Midbrain (tissue), 1 donor: ENCODE results near the gene EYS.

Experiments
- DNase-seq: peaks from one replicate; lab custom pipeline; 2025; lab: John Stamatoyannopoulos, UW

Gene EYS

GRCh38 chr6:64128301-64129024 is 1578.6 kb downstream of the EYS start:
- DNase-seq: no peak

GRCh38 chr6:64123761-64124633 is 1583.0 kb downstream of the EYS start:
- DNase-seq: no peak

DNA sequence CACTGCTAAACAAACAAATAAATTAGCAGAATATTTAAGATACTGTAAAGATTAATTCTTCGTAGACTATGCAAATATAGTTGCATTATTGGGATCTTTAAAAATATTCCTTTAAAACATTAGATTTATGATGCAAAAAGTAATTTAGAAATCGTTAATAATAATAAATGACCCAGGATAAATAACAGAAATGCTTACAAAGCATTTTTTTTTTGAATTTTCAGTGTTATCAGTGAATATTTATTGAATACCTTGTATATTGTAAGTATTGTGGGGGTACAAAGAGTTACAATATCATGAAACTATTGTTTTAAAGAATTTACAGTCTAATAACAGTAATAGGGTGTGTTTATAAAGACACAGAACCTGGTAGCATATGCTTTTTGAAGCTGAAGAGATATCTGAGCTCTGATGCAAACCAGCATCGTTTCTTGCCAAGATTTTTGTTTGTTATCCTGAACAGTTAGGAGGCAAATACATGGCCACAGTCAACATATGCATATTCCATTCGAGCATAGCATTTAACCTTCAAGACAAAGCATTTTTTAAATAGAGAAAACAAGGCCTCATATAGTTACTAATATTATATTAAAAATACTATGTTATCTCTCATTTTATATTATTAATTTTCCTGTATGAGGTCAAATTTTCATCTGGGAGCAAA is 1584.2 kb downstream of the EYS start:
- DNase-seq: no peak

- DNase-seq: no peak
Measured at GRCh38 chr6:64121011-64121565, 1585.9 kb downstream of the EYS start.

- DNase-seq: no peak
Measured at GRCh38 chr6:64113704-64114103, 1593.3 kb downstream of the EYS start.

DNA sequence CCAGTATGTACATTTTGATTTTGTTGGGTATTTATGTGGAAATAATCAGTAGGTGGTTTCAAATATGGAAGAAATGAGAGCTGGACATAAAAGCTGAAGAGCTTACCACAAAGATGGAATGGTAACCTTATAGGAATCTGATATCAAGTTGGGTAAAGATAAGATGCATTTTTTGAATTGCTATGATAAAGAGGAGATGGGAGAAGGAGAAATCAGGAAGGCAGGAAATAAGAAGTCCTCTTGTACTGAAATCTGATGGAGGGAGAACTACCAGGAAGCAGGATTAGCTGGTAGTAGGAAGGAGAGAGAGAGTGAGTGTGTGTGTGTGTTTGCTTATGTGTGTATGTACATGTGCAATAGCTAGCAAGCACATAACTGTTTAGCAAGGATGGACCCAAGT is 1603.0 kb downstream of the EYS start:
- DNase-seq: no peak

- no peak for DNase-seq
Measured at GRCh38 chr6:64103480-64103879, 1603.5 kb downstream of the EYS start.

GRCh38 chr6:64100702-64101303 is 1606.2 kb downstream of the EYS start:
- DNase-seq: no peak

GRCh38 chr6:64090352-64090751 is 1616.7 kb downstream of the EYS start:
- DNase-seq: no peak

DNA sequence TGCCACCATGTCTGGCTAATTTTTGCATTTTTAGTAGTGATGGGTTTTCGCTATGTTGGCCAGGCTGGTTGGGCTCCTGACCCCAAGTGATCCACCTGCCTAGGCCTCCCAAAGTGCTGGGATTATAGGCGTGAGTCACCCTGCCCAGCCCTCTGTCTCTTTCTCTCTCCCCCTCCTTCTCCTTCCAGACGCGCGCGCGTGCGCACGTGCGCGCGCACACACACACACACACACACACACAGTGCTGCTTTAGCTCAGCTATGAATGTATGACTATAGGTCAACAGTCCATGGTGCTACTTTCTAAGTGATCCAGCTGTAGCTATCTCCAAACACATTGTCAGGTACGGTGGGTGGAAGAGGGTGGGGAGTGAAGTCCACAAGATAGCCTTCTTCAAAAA is 1621.9 kb downstream of the EYS start:
- DNase-seq: no peak

- no peak for DNase-seq
Measured at GRCh38 chr6:64084185-64084663, 1622.8 kb downstream of the EYS start.

DNA sequence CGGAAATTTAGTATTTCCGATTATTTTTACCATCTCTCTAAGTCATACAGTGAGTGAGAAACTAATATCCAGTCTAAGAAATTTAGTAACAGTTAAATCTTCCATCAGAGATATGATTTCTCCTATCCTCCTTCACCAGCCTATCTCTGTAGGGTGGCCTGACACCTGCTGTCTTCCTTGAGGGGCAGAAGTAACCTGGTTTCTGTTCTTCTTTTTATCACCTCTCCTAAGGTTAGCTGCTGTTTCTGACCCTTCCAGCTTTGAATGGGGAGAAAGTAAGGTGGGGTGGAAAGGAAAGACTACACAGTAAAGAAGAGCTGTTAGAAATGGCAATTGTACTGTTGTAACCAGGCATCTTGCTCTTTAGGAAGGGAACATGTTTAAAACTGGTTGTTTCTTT is 1623.8 kb downstream of the EYS start:
- DNase-seq: no peak

- no peak for DNase-seq
Measured at GRCh38 chr6:64081453-64081852, 1625.6 kb downstream of the EYS start.

GRCh38 chr6:64074981-64075380 is 1632.0 kb downstream of the EYS start:
- DNase-seq: no peak

DNA sequence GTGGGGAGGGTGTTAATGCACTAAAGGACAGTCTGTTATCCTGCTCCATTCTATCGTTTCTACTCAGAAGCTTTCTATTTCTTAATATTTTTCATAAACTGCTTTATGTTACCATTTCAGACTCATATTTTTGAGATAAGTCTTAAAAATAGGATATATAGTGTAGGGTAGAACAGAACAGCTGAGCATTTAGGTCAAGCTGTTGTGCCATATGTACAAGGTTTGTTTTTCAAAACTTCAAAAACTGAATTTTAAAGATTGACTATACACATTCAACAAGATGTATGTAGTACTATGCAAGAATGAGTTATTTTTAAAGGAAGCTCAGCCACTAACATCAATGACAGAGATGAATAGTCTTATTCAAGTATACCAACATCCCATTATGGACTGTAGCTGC is 1634.3 kb downstream of the EYS start:
- DNase-seq: no peak

DNA sequence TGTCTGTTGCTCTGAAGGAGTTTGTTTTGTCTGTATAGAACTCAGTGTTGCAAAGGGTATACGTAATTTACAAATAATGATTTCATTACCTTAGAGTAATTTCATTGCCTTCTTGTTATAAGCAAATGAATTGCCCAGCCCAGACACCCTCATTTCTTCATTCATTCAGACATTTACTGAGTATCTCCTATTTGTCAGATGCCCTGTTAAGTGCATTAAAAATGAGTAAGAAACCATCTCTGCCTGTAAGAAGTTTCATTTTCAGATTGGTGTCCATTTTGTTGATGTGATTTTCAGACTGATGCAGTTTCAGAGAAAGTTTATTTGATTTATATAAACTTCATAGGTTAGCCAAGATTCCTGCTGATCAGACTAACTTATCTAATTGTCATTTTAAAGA is 1642.1 kb downstream of the EYS start:
- no peak for DNase-seq

DNA sequence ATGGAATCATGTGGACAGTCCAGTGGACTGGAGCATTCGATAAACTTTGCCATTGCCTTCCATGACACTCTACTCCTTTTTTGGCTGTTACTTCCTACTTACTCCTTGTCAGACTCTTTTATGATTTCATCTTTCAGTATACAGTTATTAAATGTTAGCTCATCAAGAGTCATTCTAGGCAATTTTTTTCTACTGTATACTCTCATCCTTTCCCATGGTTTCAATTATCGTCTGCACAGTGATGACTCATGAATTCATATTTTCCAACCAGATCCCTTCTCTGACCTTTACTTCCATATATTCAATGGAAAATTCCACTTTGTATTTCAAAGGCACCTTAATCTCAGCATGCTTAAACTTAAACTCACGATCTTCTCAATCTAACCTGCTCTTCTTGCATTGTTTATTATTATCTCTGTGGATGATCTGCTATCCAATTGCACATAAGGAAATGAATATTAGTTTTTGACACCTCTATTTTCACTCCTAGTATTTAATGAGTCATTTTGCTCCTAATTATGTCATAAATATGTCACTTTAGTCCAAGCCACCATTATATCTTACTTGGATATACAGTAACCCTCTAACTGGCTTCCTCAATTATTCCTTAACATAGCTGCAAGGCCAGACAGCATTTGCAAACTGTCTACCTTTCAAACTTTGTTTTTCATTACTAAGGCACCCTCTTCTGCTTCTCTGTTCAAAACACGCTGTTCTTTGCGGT is 1643.9 kb downstream of the EYS start:
- DNase-seq: no peak

- DNase-seq: no peak
Measured at GRCh38 chr6:64054861-64055260, 1652.2 kb downstream of the EYS start.

- DNase-seq: no peak
Measured at GRCh38 chr6:64050590-64050989, 1656.4 kb downstream of the EYS start.

- no peak for DNase-seq
Measured at GRCh38 chr6:64049736-64050135, 1657.3 kb downstream of the EYS start.

GRCh38 chr6:64046746-64047208 is 1660.2 kb downstream of the EYS start:
- DNase-seq: no peak
